Endothelial cell (in vitro differentiated cells): ENCODE data around the gene FFAR4. TPM values are rescaled to one million over a fixed set of nuclear protein-coding genes. Genes with fewer than 3 reads are reported as not detected.

Experiments
- DNase-seq: peaks from one replicate; pipeline ENCODE4 v3.0.0; 2021; ENCODE audit warnings: low spot score
- H3K27ac Mint-ChIP-seq: one replicate; pipeline ENCODE4 v1.8.0; 2021; ENCODE audit warnings: mixed read lengths, inconsistent platforms; ENCODE audit not compliant: unreplicated experiment
- H3K27me3 Mint-ChIP-seq: one replicate; pipeline ENCODE4 v1.8.0; 2021; ENCODE audit warnings: mild to moderate bottlenecking, moderate library complexity, mixed read lengths, inconsistent platforms; ENCODE audit not compliant: unreplicated experiment
- H3K36me3 Mint-ChIP-seq: one replicate; pipeline ENCODE4 v1.8.0; 2021; ENCODE audit warnings: mild to moderate bottlenecking, low read depth, mixed read lengths, inconsistent platforms; ENCODE audit not compliant: unreplicated experiment
- H3K4me1 Mint-ChIP-seq: one replicate; pipeline ENCODE4 v1.8.0; 2021; ENCODE audit warnings: mild to moderate bottlenecking, mixed read lengths, inconsistent platforms; ENCODE audit not compliant: unreplicated experiment
- H3K4me3 Mint-ChIP-seq: one replicate; pipeline ENCODE4 v1.8.0; 2021; ENCODE audit warnings: mild to moderate bottlenecking, mixed read lengths, inconsistent platforms; ENCODE audit not compliant: unreplicated experiment
- H3K9me3 Mint-ChIP-seq: one replicate; pipeline ENCODE4 v1.8.0; 2021; ENCODE audit warnings: mixed read lengths, inconsistent platforms; ENCODE audit not compliant: unreplicated experiment
- CTCF ChIP-seq: fragments of 200-600 bp; sonication (generic); IDR thresholded peaks from one replicate; pipeline ENCODE4 v1.5.0; 2021; ENCODE audit warnings: antibody characterized with exemption; ENCODE audit not compliant: unreplicated experiment
- total RNA-seq: library from RNA; stranded (reverse); fragmentation: NEBNext Ultra II Directional; extraction: Animal tissue kit (Norgen Biotek cat#: 25700); gene quantifications from one replicate; pipeline ENCODE4 v1.2.1, GENCODE V29; 2021; ENCODE audit not compliant: unreplicated experiment

Gene FFAR4
- total RNA-seq, 1 donor from 2014 or later: not detected

- Mint-ChIP-seq H3K36me3 (no peaks in the 10 kb centered on the region), H3K27ac (no peak overlapping the region), H3K27me3 (peaks cover 10% of the 10 kb centered on the region), H3K4me3 (no peak overlapping the region), H3K9me3 (no peaks in the 10 kb centered on the region), H3K4me1 (no peaks in the 10 kb centered on the region)
- no peak for TF ChIP-seq CTCF
- no peak for DNase-seq
Measured at GRCh38 chr10:93589648-93590562, 23.4 kb downstream of the FFAR4 start.

DNA sequence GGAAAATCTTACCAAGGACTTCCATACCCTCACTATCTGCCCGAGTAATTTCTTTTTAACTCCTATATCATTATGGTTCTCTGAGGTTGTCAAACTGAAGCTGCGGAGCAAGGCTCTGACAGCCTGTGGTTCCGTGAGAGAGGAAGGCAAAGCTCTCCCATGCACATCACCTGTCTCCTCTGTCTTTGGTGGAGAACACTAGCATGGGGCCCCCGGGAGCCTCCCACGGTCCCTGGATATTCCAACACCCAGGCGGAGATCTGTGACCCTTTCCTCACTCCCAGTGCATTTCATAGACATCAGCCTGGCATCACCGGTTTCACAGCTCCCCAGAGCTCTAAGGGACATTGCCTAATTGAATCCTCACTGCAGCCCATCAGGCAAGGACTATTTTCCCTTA, 24.2 kb downstream of the FFAR4 start:
- DNase-seq: no peak
- Mint-ChIP-seq H3K4me3 (no peak overlapping the region), H3K27ac (no peak overlapping the region), H3K36me3 (no peaks in the 10 kb centered on the region), H3K9me3 (no peaks in the 10 kb centered on the region), H3K27me3 (peaks cover 10% of the 10 kb centered on the region), H3K4me1 (no peaks in the 10 kb centered on the region)
- no peak for TF ChIP-seq CTCF

- TF ChIP-seq CTCF: no peak
- no peaks in the 10 kb centered on the region for H3K4me1 Mint-ChIP-seq
- no peak overlapping the region for H3K27ac Mint-ChIP-seq
- no peaks in the 10 kb centered on the region for H3K36me3 Mint-ChIP-seq
- peaks cover 10% of the 10 kb centered on the region for H3K27me3 Mint-ChIP-seq
- H3K4me3 Mint-ChIP-seq: no peak overlapping the region
- no peak for DNase-seq
- H3K9me3 Mint-ChIP-seq: no peaks in the 10 kb centered on the region
Measured at GRCh38 chr10:93591065-93591808, 24.8 kb downstream of the FFAR4 start.

DNA sequence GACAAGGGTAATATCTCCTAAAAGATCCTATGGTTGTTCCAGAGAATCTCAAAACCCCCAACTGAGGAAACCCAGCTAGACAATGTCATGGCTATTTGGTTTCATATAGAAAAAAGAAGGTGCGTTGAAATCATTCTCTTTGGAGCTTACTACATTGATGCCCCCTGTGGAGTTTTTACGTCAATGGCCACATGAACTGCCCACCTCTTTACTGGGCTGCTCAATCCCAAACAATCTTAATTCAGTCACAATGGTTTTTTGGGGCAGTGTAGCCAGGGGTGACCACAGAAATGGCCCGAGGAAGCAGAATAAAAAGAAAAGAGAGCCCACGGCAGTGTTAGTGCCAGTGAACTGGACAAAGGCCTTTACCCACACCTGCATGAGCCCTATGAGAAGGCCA, 26.8 kb downstream of the FFAR4 start:
- H3K4me3 Mint-ChIP-seq: no peak overlapping the region
- H3K4me1 Mint-ChIP-seq: no peaks in the 10 kb centered on the region
- TF ChIP-seq CTCF: no peak
- DNase-seq: no peak
- H3K27ac Mint-ChIP-seq: no peak overlapping the region
- H3K36me3 Mint-ChIP-seq: no peaks in the 10 kb centered on the region
- peaks cover 10% of the 10 kb centered on the region for H3K27me3 Mint-ChIP-seq
- no peaks in the 10 kb centered on the region for H3K9me3 Mint-ChIP-seq

- Mint-ChIP-seq H3K4me1 (no peaks in the 10 kb centered on the region), H3K27me3 (peaks cover 8% of the 10 kb centered on the region), H3K4me3 (no peak overlapping the region), H3K36me3 (no peaks in the 10 kb centered on the region), H3K27ac (no peak overlapping the region), H3K9me3 (no peaks in the 10 kb centered on the region)
- DNase-seq: no peak
- TF ChIP-seq CTCF: no peak
Measured at GRCh38 chr10:93593749-93594148, 27.3 kb downstream of the FFAR4 start.
